KMS-11 (cell line): ENCODE measurements around the gene HAUS8.

Experiments used
- H2AFZ ChIP-seq: fragments of 200-600 bp; sonication (generic); 2 replicates; pipeline ENCODE4 v1.6.1; 2016; ENCODE audit warnings: antibody characterized with exemption, mixed run types, low read depth
- H3K27ac ChIP-seq: fragments of 200-600 bp; sonication (generic); 2 replicates; pipeline ENCODE4 v1.6.1; 2016; ENCODE audit warnings: mild to moderate bottlenecking, mixed run types
- H3K27me3 ChIP-seq: fragments of 200-600 bp; sonication (generic); 2 replicates; pipeline ENCODE4 v1.6.1; 2017; ENCODE audit warnings: mild to moderate bottlenecking, low read depth, mixed run types, moderate library complexity; ENCODE audit not compliant: insufficient read depth
- H3K36me3 ChIP-seq: fragments of 200-600 bp; sonication (generic); 2 replicates; pipeline ENCODE4 v1.6.1; 2017; ENCODE audit warnings: mild to moderate bottlenecking, mixed run types; ENCODE audit not compliant: insufficient read depth
- H3K4me1 ChIP-seq: fragments of 200-600 bp; sonication (generic); 2 replicates; pipeline ENCODE4 v1.6.1; 2016; ENCODE audit warnings: mild to moderate bottlenecking, low read depth, mixed run types; ENCODE audit not compliant: poor library complexity, severe bottlenecking
- H3K4me2 ChIP-seq: fragments of 200-600 bp; sonication (generic); 2 replicates; pipeline ENCODE4 v1.7.0; 2016; ENCODE audit warnings: mild to moderate bottlenecking, mixed run types
- H3K4me3 ChIP-seq: fragments of 200-600 bp; sonication (generic); IDR thresholded peaks from 2 replicates; pipeline ENCODE4 v1.6.1; 2017; ENCODE audit warnings: low read depth, low read length, mixed read lengths; ENCODE audit not compliant: insufficient read depth
- H3K79me2 ChIP-seq: fragments of 200-600 bp; sonication (generic); 2 replicates; pipeline ENCODE4 v1.6.1; 2016; ENCODE audit warnings: low read depth, mixed run types; ENCODE audit not compliant: insufficient read depth
- H3K9ac ChIP-seq: fragments of 200-600 bp; sonication (generic); 2 replicates; pipeline ENCODE4 v1.6.1; 2016; ENCODE audit warnings: mild to moderate bottlenecking, mixed run types
- H4K20me1 ChIP-seq: fragments of 200-600 bp; sonication (generic); 2 replicates; pipeline ENCODE4 v1.6.1; 2016; ENCODE audit warnings: mild to moderate bottlenecking, mixed run types; ENCODE audit not compliant: insufficient read depth
- TF ChIP-seq, protein P1 (sequence below): fragments of 200-600 bp; sonication (generic); conservative IDR thresholded peaks from 2 replicates; pipeline ENCODE4 v1.6.1; 2017; ENCODE audit warnings: low read depth, mild to moderate bottlenecking, antibody characterized with exemption, low read length, moderate library complexity, mixed read lengths

Gene HAUS8

DNA sequence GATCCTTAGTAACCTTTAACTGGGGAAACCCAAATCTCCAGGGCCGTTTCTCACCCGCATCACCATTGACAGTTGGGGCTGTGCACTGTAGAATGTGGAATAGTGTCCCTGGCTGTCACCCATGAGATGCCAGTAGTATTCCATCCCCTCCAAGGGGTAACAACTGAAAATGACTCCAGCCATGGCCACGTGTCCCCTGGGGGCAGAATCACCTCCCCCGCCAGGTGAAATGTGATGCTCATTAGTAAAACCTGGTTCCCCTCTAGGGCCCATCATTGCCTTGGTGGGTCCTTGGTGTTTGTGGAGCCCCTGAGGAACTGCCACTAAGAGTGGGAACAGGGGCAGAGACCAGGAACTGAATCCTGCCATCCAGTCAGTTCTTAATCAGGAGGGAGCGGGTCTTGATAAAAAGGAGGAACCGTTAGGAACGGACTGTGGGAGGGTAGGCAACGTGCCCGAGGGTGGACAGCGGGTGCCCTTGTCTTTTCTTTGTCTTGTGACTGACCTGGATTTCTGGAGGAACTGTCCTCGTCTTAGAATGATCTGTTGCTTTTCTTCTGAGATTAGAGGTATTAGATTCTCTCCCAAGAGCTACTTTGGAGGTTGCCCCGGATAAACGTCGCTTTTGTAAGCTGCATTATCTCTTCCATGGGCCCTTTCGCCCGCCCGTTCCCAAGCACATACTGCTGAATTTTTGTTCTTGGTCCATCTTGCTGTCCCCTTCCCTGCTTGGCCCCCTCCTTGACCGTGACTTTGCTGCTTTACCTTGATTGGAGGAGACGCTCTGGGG lies 3.9 kb upstream of the HAUS8 start:
- Histone ChIP-seq H4K20me1 (no peaks in the 10 kb centered on the region), H3K79me2 (peaks cover 37% of the 10 kb centered on the region), H3K9ac (peak overlapping the region; percentile 67; the same call in 1 of the 2 replicates), H3K4me1 (peaks cover 31% of the 10 kb centered on the region), H3K4me3 (no peak overlapping the region), H3K4me2 (peak overlapping the region; percentile 96), H3K27ac (peak overlapping the region; percentile 78), H3K27me3 (no peaks in the 10 kb centered on the region), H2AFZ (0 out of 2 replicates have a peak overlapping the region, but pooled peaks have one; percentile 35), H3K36me3 (no peaks in the 10 kb centered on the region)
- TF ChIP-seq, protein P1, sequence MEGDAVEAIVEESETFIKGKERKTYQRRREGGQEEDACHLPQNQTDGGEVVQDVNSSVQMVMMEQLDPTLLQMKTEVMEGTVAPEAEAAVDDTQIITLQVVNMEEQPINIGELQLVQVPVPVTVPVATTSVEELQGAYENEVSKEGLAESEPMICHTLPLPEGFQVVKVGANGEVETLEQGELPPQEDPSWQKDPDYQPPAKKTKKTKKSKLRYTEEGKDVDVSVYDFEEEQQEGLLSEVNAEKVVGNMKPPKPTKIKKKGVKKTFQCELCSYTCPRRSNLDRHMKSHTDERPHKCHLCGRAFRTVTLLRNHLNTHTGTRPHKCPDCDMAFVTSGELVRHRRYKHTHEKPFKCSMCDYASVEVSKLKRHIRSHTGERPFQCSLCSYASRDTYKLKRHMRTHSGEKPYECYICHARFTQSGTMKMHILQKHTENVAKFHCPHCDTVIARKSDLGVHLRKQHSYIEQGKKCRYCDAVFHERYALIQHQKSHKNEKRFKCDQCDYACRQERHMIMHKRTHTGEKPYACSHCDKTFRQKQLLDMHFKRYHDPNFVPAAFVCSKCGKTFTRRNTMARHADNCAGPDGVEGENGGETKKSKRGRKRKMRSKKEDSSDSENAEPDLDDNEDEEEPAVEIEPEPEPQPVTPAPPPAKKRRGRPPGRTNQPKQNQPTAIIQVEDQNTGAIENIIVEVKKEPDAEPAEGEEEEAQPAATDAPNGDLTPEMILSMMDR = no peak

DNA sequence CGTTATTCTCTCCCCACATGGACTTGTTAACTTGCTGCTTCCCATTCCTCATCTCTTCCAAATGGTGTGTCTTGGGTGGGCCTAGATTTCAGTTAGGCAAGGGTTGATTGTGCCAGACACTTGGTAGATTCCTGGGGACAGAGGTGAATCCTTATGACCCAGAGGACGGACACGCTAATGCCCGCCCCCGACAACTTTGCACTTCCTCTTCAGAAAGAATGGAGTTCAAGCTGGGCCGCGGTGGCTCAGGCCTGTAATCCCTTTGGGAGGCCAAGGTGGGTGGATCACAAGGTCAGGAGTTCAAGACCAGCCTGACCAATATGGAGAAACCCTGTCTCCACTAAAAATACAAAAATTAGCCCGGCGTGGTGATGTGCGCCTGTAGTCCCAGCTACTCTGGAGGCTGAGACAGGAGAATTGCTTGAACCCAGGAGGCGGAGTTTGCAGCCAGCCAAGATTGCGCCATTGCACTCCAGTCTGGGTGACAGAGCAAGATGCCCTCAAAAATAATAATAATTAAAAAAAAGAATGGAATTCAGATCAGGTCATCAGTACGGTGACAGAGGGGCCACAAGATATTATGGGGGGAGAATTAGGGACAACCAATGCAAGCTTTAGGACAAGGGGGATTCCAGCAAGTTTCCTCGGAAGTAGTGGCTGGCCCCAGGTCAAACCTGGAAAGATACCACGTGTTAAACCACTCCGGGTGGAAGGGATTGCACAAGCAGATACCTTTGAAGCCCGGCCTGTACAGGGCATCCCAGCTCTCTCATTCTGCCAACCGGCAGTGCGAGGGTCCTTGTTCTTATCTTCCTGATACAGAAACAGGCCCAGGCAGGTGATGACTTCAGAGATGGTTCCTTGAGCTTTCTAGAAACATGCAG lies 3.0 kb upstream of the HAUS8 start:
- Histone ChIP-seq H4K20me1 (no peaks in the 10 kb centered on the region), H3K27ac (no peak overlapping the region), H3K4me1 (peaks cover 39% of the 10 kb centered on the region), H3K79me2 (peaks cover 44% of the 10 kb centered on the region), H3K9ac (no peak overlapping the region), H3K27me3 (no peaks in the 10 kb centered on the region), H2AFZ (no peak overlapping the region), H3K36me3 (no peaks in the 10 kb centered on the region), H3K4me3 (no peak overlapping the region), H3K4me2 (no peak overlapping the region; the same call in 1 of the 2 replicates)
- TF ChIP-seq, protein P1 = no peak

DNA sequence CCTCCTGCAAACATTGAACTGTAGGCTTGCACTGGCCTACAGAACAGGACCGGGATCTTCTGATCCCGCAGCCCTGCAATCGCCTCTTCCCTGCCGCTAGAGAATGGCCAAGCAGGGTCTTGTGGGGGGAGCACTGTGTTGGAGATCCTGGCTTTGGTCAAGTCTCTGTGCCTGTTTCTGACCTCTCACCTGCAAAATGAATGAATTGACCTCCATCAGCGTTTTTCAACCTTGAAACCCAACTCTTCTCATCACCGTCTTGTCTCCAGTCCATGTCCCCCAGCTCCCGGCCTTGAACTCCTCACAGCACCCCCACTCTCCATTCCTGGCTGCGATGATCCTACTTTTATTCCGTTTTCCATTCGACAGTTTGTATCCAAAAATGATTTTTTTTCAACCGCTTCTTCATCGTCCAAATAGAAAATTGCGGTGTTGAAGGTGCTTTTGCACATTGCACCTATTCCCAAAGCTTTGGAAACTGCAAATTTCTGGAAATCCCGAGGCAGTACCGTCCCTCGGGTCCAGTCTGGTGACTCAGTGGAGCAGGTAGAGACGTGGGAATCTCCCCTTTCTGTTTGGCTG lies 2.3 kb upstream of the HAUS8 start:
- no peaks in the 10 kb centered on the region for H4K20me1 ChIP-seq
- no peak overlapping the region for H3K4me3 ChIP-seq
- no peak overlapping the region for H3K4me2 ChIP-seq
- no peak overlapping the region for H3K27ac ChIP-seq
- TF ChIP-seq, protein P1 = no peak
- H2AFZ ChIP-seq = no peak overlapping the region
- no peaks in the 10 kb centered on the region for H3K27me3 ChIP-seq
- H3K36me3 ChIP-seq = no peaks in the 10 kb centered on the region
- H3K79me2 ChIP-seq = peaks cover 48% of the 10 kb centered on the region
- no peak overlapping the region for H3K9ac ChIP-seq
- peaks cover 43% of the 10 kb centered on the region for H3K4me1 ChIP-seq

DNA sequence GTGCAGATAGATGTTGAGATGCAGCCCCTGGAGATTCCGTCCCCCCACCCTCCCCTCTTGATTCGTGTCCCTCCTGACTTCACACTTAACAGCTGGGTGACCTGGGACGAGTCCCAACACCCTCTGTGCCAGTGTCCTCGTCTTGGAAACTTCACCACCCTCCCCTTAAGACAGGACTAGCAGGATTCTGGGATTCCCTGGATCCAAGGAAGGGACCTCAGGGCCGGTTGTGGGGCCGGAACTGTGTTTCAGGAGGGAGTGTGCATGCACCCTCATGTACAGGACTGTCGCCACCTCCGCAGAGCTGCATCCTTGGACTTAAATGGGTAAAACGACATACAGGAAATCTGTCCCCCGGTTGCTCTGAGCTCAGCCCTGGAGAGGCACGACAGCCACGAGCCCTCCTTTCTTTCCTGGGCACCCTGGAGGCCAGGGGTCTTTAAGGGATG lies 1.3 kb upstream of the HAUS8 start:
- no peaks in the 10 kb centered on the region for H3K27me3 ChIP-seq
- no peaks in the 10 kb centered on the region for H3K36me3 ChIP-seq
- no peak overlapping the region for H3K27ac ChIP-seq
- no peak overlapping the region for H2AFZ ChIP-seq
- TF ChIP-seq, protein P1 = no peak
- H3K4me1 ChIP-seq = peaks cover 43% of the 10 kb centered on the region
- no peak overlapping the region for H3K4me3 ChIP-seq
- no peaks in the 10 kb centered on the region for H4K20me1 ChIP-seq
- peak overlapping the region; percentile 59; the same call in 1 of the 2 replicates for H3K9ac ChIP-seq
- peaks cover 38% of the 10 kb centered on the region for H3K79me2 ChIP-seq
- peak overlapping the region; percentile 76 for H3K4me2 ChIP-seq
